Stimulated activated CD8-positive, alpha-beta memory T cell treated with anti-CD3 and anti-CD28 coated beads, Interleukin-4, amount 100 ng/mL, for 1 hour (primary cell): ENCODE measurements around the gene POU6F2.
"Not testable (repeated sequence)": the region's sequence is repeated elsewhere in the genome, so short reads cannot be mapped to it uniquely, and the experiment has no call there.

Experiments used
- DNase-seq, 2 donors: peaks; one replicate each; pipeline ENCODE4 v3.0.0-alpha.2; 2020; ENCODE audit warnings: low read depth in 2 of 2, low spot score in 1 of 2

Gene POU6F2

GRCh38 chr7:39341083-39341482 is 363.4 kb downstream of the POU6F2 start:
- DNase-seq, result no peak

- DNase-seq, result no peak
Observed at GRCh38 chr7:39342763-39343162, 365.1 kb downstream of the POU6F2 start.

GRCh38 chr7:39349452-39350123 is 371.9 kb downstream of the POU6F2 start:
- no peak for DNase-seq

- DNase-seq, result no peak
Observed at GRCh38 chr7:39353615-39354376, 376.1 kb downstream of the POU6F2 start.

- no peak for DNase-seq
Observed at GRCh38 chr7:39355664-39356063, 378.0 kb downstream of the POU6F2 start.

- no peak for DNase-seq
Observed at GRCh38 chr7:39356172-39356925, 378.6 kb downstream of the POU6F2 start.

- no peak for DNase-seq
Observed at GRCh38 chr7:39357648-39358047, 379.9 kb downstream of the POU6F2 start.

- no peak for DNase-seq
Observed at GRCh38 chr7:39360038-39360437, 382.3 kb downstream of the POU6F2 start.

- DNase-seq, result no peak
Observed at GRCh38 chr7:39360766-39361165, 383.1 kb downstream of the POU6F2 start.

- DNase-seq, result no peak
Observed at GRCh38 chr7:39365751-39366295, 388.1 kb downstream of the POU6F2 start.

GRCh38 chr7:39367451-39367850 is 389.7 kb downstream of the POU6F2 start:
- no peak for DNase-seq

- DNase-seq, result no peak
Observed at GRCh38 chr7:39367943-39368342, 390.2 kb downstream of the POU6F2 start.

- no peak for DNase-seq
Observed at GRCh38 chr7:39372383-39372782, 394.7 kb downstream of the POU6F2 start.

GRCh38 chr7:39374436-39375040 is 396.8 kb downstream of the POU6F2 start:
- DNase-seq, result no peak

GRCh38 chr7:39375047-39375873 is 397.6 kb downstream of the POU6F2 start:
- DNase-seq, result no peak

GRCh38 chr7:39375874-39376190 is 398.1 kb downstream of the POU6F2 start:
- DNase-seq, result no peak

- DNase-seq, result not testable (repeated sequence)
Observed at GRCh38 chr7:39376881-39377280, 399.2 kb downstream of the POU6F2 start.

- DNase-seq, result no peak
Observed at GRCh38 chr7:39379416-39379815, 401.7 kb downstream of the POU6F2 start.

- DNase-seq, result no peak
Observed at GRCh38 chr7:39383136-39383535, 405.4 kb downstream of the POU6F2 start.

GRCh38 chr7:39384386-39384785 is 406.7 kb downstream of the POU6F2 start:
- no peak for DNase-seq

- no peak for DNase-seq
Observed at GRCh38 chr7:39386718-39387117, 409.0 kb downstream of the POU6F2 start.
